ENCODE results near the gene DUSP6. TPM values are rescaled to one million over a fixed set of nuclear protein-coding genes. Genes with fewer than 3 reads are reported as not detected.
A peak's percentile ranks its signal among the peaks of the same experiment; 100 is the strongest.
"Not testable (repeated sequence)": the region's sequence is repeated elsewhere in the genome, so short reads cannot be mapped to it uniquely, and the experiment has no call there.

Gene DUSP6
- total RNA-seq, 2 experiments from 2014 or later: 76.3 to 100 TPM

GRCh38 chr12:89345830-89346740 lies 6.2 kb downstream of the DUSP6 start:
- Mint-ChIP-seq H3K36me3 (peaks cover 65% of the 10 kb centered on the region), H3K4me1 (peaks cover 67% of the 10 kb centered on the region), H3K27me3 (no peaks in the 10 kb centered on the region), H3K4me3 (peak overlapping the region; percentile 93), H3K27ac (peak overlapping the region; percentile 87), H3K9me3 (ENCODE audit: low read depth) (peaks cover 5% of the 10 kb centered on the region)
- peak; percentile 89 for DNase-seq
- CTCF ChIA-PET: interaction anchor here (0.9 to 4.3 kb wide), 22 partner anchors 8 to 328 kb away, joined by 3 to 28 read pairs (median 4); partner anchors contain the start of genes GALNT4 and POC1B
- ATAC-seq: peak; percentile 81

DNA sequence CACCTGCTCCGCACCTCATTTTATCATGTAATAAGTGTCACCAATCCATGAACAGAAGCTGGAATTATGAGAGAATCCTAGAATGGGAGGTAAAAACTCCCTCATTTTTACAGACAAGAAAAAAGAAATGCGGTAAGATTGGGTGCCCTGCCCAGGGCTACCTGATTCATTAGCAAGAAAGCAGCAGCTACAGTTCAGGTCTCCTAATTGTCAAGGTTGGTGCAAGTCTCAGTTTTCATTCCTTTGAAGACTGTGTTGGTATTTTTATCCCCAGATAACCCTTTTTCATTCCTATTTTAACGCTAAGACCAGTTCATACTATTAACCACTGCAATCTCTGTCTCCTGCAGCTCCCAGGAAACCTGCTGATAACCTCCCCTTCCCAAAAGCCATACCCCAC lies 6.9 kb downstream of the DUSP6 start:
- ATAC-seq (no peak), DNase-seq (no peak)
- H3K27me3 Mint-ChIP-seq: no peaks in the 10 kb centered on the region
- H3K36me3 Mint-ChIP-seq: peaks cover 58% of the 10 kb centered on the region
- no peak overlapping the region for H3K4me3 Mint-ChIP-seq
- peak overlapping the region; percentile 87 for H3K27ac Mint-ChIP-seq
- H3K9me3 Mint-ChIP-seq (ENCODE audit: low read depth): peaks cover 5% of the 10 kb centered on the region
- CTCF ChIA-PET: interaction anchor here (0.7 to 2.6 kb wide), 15 partner anchors 8 to 326 kb away, joined by 3 to 10 read pairs (median 4); partner anchors contain the start of genes GALNT4 and POC1B
- H3K4me1 Mint-ChIP-seq: peaks cover 70% of the 10 kb centered on the region

GRCh38 chr12:89344862-89345202 lies 7.5 kb downstream of the DUSP6 start:
- H3K9me3 Mint-ChIP-seq (ENCODE audit: low read depth): peaks cover 5% of the 10 kb centered on the region
- no peaks in the 10 kb centered on the region for H3K27me3 Mint-ChIP-seq
- peaks cover 70% of the 10 kb centered on the region for H3K4me1 Mint-ChIP-seq
- H3K27ac Mint-ChIP-seq: peak overlapping the region; percentile 87
- CTCF ChIA-PET: interaction anchor here (0.7 to 1.8 kb wide), 5 partner anchors 9 to 294 kb away, joined by 3 to 7 read pairs (median 4); no protein-coding TSS in a partner anchor
- peaks cover 52% of the 10 kb centered on the region for H3K36me3 Mint-ChIP-seq
- H3K4me3 Mint-ChIP-seq: no peak overlapping the region
- no peak for ATAC-seq
- DNase-seq: no peak

DNA sequence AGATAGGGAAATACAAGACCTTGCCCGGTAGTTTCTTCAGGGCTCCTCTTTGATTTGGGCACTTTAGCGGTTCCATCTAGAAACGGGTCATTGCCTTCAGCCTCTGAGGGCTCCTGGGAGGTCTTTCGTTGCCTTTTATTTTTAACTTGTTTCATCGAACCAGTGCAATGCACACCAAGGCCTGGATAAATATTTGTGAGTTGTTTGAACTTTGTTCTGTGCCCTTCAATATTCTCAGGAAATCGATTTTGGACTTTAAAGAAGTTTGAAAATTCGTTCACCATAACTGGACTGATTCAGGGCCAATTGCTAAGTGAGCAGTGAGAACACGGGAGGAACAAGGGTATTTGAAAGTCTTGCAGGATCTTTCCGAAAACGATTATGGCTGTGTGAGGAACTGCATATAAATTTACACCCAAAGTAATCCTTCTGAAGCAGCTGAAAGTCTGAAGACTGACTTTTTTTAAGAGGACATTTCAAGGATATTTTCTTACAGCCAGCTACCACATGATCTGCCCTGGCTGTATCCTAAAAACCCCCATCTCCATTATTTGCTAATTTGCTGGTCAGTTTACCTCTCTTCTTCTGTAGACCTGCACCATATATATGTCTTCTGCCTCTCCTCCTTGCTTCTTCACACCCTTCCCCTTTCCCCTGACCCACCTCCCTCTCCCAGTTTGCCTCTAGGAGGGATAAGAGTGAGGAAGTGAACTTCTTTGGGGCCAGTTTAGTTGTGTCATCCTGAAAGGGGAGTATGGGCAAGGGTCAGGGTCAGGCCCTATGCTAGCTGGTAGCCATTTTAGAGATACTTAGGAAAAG lies 8.0 kb downstream of the DUSP6 start:
- Mint-ChIP-seq H3K4me1 (peaks cover 66% of the 10 kb centered on the region), H3K27ac (no peak overlapping the region), H3K4me3 (no peak overlapping the region), H3K9me3 (ENCODE audit: low read depth) (peaks cover 5% of the 10 kb centered on the region), H3K27me3 (no peaks in the 10 kb centered on the region), H3K36me3 (peaks cover 48% of the 10 kb centered on the region)
- DNase-seq (no peak), ATAC-seq (no peak)
- CTCF ChIA-PET: interaction anchor here (0.7 to 1.3 kb wide), 4 partner anchors 9 to 271 kb away, joined by 3 to 4 read pairs (median 4); no protein-coding TSS in a partner anchor

DNA sequence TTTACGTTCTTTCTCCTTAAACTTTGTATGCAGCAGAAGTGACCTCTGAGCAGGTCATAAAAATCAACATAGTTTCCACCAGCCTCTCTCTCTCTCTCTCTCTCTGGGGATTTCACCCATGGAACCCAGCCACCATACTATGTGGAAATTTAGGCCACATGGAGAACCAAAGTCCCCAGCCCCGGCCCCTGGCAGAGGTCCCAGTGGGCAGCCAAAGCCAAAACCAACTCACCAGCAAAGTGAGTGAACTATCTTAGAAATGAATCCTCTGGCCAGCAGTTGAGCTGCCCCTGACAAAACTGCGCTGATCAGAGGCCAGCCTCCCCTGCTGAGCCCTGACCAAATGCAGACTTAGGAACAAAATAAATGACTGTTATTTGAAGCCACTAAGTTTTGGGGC lies 9.2 kb downstream of the DUSP6 start:
- Mint-ChIP-seq H3K4me1 (peaks cover 55% of the 10 kb centered on the region), H3K36me3 (peaks cover 37% of the 10 kb centered on the region), H3K4me3 (no peak overlapping the region), H3K9me3 (ENCODE audit: low read depth) (peaks cover 5% of the 10 kb centered on the region), H3K27ac (no peak overlapping the region), H3K27me3 (no peaks in the 10 kb centered on the region)
- CTCF ChIA-PET: no interaction called here
- DNase-seq (no peak), ATAC-seq (no peak)

DNA sequence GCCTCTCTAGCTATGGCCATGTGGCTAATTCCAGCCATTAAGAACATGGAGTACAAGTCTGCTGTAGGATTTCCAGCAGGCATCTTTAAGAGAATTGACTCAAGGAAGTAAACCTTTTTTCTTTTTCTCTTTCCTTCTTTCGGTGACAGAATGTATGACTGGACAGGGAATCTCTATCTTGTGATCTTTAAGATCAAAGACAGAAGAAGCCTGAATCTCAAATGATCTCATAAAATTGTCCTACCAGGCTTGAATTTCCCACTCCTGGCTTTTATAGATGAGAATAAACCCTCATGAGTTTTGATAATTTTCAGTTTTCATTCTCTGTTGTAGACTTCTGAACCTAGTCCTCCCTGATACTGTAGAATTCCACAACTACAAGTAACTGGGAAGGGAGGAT lies 11.4 kb downstream of the DUSP6 start:
- Mint-ChIP-seq H3K9me3 (ENCODE audit: low read depth) (peaks cover 5% of the 10 kb centered on the region), H3K27me3 (no peaks in the 10 kb centered on the region), H3K4me3 (no peak overlapping the region), H3K36me3 (peaks cover 20% of the 10 kb centered on the region), H3K4me1 (peaks cover 34% of the 10 kb centered on the region), H3K27ac (no peak overlapping the region)
- DNase-seq: no peak
- CTCF ChIA-PET: interaction anchor here (0.6 kb wide), 1 partner anchor 302 kb away, joined by 3 read pairs; no protein-coding TSS in a partner anchor
- no peak for ATAC-seq

- ATAC-seq (no peak), DNase-seq (no peak)
- CTCF ChIA-PET: no interaction called here
- Mint-ChIP-seq H3K4me1 (peaks cover 27% of the 10 kb centered on the region), H3K27me3 (no peaks in the 10 kb centered on the region), H3K36me3 (peaks cover 19% of the 10 kb centered on the region), H3K4me3 (no peak overlapping the region), H3K9me3 (ENCODE audit: low read depth) (peaks cover 7% of the 10 kb centered on the region), H3K27ac (no peak overlapping the region)
These were observed 12.8 kb downstream of the DUSP6 start for GRCh38 chr12:89339526-89339925.

- H3K4me1 Mint-ChIP-seq: peaks cover 35% of the 10 kb centered on the region
- not testable (repeated sequence) for H3K27me3 Mint-ChIP-seq; H3K36me3 Mint-ChIP-seq; ATAC-seq; H3K4me3 Mint-ChIP-seq; DNase-seq; H3K9me3 Mint-ChIP-seq (ENCODE audit: low read depth); H3K27ac Mint-ChIP-seq
- CTCF ChIA-PET: interaction anchor here (0.7 to 1.6 kb wide), 4 partner anchors 9 to 26 kb away, joined by 4 to 5 read pairs (median 4); no protein-coding TSS in a partner anchor
These were observed 15.2 kb downstream of the DUSP6 start for GRCh38 chr12:89337136-89337535.

DNA sequence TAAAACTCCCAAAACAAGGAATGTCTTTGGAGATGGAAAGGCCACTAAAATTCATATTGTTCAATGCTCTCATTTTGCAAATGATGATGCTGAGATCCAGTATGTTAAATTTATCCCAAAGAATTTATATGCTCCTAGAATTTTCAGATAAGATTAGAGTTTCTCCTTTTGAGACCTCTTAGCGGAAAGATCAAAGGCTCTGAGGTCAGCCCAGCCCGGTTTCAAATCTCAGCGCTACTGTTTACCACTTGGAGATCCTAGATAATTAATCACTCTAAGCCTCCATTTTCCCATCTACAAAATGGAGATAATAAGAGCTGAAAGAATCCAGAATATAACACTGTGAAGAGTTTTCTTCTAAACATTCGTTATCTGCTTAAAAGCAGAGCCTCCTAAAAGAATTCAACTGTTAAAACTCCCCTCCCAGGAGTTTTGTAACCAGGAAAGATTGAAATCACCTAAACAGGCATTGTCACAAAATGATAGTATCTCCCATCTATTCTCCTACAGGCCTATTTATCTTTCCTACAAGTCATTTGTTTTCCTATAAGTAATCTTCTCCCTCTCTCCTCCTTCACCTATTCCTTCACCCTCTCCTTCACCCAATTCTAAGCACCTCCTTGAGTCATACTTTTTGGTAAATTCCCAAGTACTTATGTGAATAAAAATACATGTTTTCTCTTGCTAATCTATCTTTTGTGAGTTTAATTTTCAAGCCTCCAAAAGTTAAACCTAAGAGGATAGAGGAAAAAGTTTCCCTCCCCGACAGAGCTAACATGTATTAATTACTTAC lies 16.7 kb downstream of the DUSP6 start:
- H3K27me3 Mint-ChIP-seq: no peaks in the 10 kb centered on the region
- CTCF ChIA-PET: interaction anchor here (0.8 to 1.6 kb wide), 2 partner anchors 11 to 186 kb away, joined by 3 to 4 read pairs; no protein-coding TSS in a partner anchor
- H3K4me1 Mint-ChIP-seq: peaks cover 26% of the 10 kb centered on the region
- H3K4me3 Mint-ChIP-seq: no peak overlapping the region
- ATAC-seq (no peak), DNase-seq (no peak)
- no peak overlapping the region for H3K27ac Mint-ChIP-seq
- H3K36me3 Mint-ChIP-seq: peaks cover 18% of the 10 kb centered on the region
- peaks cover 7% of the 10 kb centered on the region for H3K9me3 Mint-ChIP-seq (ENCODE audit: low read depth)

GRCh38 chr12:89334548-89335169 lies 17.6 kb downstream of the DUSP6 start:
- Mint-ChIP-seq H3K27ac (peak overlapping the region; percentile 11), H3K4me1 (peaks cover 26% of the 10 kb centered on the region), H3K4me3 (no peak overlapping the region), H3K36me3 (peaks cover 21% of the 10 kb centered on the region), H3K27me3 (no peaks in the 10 kb centered on the region), H3K9me3 (ENCODE audit: low read depth) (peaks cover 10% of the 10 kb centered on the region)
- ATAC-seq (no peak), DNase-seq (no peak)
- CTCF ChIA-PET: interaction anchor here (0.8 to 1.2 kb wide), 2 partner anchors 12 to 89 kb away, joined by 3 to 5 read pairs; no protein-coding TSS in a partner anchor

GRCh38 chr12:89333564-89334252 lies 18.6 kb downstream of the DUSP6 start:
- peak; percentile 97 for ATAC-seq
- Mint-ChIP-seq H3K27ac (peak overlapping the region; percentile 72), H3K36me3 (peaks cover 24% of the 10 kb centered on the region), H3K4me3 (peak overlapping the region; percentile 43), H3K9me3 (ENCODE audit: low read depth) (peaks cover 10% of the 10 kb centered on the region), H3K4me1 (peaks cover 26% of the 10 kb centered on the region), H3K27me3 (no peaks in the 10 kb centered on the region)
- DNase-seq: peak; percentile 71
- CTCF ChIA-PET: interaction anchor here (0.8 to 1.6 kb wide), 5 partner anchors 13 to 316 kb away, joined by 3 to 5 read pairs (median 3); partner anchors contain the start of gene DUSP6
